ENCODE data around the gene LHB.
"Not testable (repeated sequence)": the region's sequence is repeated elsewhere in the genome, so short reads cannot be mapped to it uniquely, and the experiment has no call there.

The LHB gene

GRCh38 chr19:49036815-49037214 is 19.9 kb upstream of the LHB start, which contains the start of gene CGB1:
TSS of gene CGB1 (minus strand) at chr19:49036895. CDS start at chr19:49036711, 184 bp downstream.
- DNase-seq = not testable (repeated sequence)

DNA sequence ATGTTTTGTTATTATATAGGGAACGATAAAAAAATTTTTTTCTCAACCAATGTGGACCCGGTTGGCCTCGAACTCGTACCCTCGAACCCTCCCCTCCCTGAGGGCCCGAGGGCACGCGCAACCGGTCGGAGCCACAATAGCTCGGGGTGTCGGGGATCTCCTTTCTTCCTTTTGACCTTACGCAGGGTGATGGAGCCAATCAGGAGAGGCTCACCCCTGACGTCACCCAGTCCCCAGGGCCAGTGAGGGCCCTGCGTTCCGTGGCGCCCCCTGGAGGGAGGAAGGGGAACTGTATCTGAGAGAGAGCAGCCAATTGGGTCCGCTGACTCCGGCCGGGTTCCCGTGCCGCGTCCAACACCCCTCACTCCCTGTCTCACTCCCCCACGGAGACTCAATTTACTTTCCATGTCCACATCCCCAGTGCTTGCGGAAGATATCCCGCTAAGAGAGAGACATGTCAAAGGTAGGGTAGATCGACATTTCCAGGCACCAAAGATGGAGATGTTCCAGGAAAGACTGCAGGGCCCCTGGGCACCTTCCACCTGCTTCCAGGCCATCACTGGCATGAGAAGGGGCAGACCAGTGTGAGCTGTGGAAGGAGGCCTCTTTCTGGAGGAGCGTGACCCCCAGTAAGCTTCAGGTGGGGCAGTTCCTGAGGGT is 14.9 kb upstream of the LHB start, which contains the start of gene CGB2:
TSS of gene CGB2 (plus strand) at position 249 of the 660 bp plus-strand sequence. CDS start at position 455, 206 bp downstream.
- DNase-seq = peak; percentile 23

DNA sequence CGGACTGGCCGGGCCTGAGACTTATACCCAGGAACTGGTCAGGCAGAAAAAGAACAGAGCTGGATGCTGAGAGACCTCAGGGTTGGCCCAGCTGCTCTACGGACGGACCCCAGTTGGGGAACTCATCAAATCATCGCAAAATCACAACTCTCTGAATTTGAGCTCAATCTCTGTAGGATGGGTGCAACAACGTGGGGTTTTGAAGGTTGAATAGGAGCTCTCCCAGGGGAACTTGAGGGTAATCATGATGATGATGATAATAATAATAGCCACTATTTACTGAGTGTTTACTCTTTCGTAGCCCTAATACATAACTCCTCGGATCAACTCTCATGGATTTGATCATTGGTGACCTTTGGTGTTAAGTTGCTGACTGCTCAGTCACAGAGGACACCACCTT is 13.4 kb upstream of the LHB start:
- DNase-seq = not testable (repeated sequence)

DNA sequence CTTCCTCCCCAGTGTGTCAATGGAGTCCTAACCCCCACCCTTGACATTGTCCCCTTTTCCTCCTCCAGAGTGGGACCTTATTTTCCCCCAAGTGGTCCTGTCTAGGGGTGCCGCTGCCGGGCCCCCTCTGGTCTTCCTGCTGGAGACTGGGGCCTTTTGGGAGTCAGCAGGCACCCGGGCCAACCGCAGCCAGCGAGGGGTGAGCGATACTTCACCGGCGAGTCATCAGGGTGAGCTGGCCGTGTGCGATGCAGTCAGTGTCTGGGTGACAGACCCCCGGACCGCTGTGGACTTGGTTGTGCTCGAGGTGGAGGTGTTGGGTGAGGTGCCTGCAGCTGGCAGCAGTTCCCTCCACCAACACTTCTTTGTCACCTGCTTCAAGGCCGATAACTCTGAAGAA is 12.9 kb upstream of the LHB start:
- DNase-seq = not testable (repeated sequence)

DNA sequence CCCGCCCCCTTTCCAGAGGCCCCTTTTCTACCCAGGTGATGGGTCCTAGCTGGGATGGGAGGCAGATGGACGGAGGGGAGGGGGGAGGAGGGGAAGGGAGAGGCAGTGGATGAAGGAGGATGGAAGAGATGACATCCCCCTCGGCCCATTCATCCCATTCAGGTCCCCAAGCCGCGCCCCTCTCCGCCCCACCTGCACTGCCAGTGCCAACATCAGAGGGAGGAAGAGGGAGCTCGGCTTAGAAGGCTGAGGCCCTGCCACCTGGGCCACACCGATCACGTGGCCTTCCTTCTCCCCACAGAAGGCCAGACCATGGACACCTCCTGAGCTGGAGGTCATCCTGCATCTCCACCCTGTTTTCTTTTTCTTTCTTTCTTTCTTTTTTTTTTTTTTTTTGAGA is 11.8 kb upstream of the LHB start:
- not testable (repeated sequence) for DNase-seq

DNA sequence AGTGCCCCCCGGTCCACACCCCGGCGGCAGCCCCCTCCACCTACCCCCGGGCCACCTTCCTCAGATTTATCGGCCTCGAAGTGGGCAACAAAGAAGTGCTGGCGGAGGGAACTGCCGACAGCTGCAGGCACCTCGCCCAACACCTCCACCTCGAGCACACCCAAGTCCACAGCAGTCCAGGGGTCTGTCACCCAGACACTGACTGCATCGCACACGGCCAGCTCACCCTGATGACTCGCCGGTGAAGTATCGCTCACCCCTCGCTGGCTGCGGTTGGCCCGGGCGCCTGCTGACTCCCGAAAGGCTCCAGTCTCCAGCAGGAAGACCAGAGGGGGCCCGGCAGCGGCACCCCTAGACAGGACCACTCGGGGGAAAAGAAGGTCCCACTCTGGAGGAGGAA is 8.7 kb upstream of the LHB start:
- not testable (repeated sequence) for DNase-seq

DNA sequence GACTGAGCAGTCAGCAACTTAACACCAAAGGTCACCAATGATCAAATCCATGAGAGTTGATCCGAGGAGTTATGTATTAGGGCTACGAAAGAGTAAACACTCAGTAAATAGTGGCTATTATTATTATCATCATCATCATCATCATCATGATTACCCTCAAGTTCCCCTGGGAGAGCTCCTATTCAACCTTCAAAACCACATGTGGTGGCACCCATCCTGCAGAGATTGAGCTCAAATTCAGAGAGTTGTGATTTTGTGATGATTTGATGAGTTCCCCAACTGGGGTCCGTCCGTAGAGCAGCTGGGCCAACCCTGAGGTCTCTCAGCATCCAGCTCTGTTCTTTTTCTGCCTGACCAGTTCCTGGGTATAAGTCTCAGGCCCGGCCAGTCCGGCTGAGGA is 8.2 kb upstream of the LHB start:
- not testable (repeated sequence) for DNase-seq

- DNase-seq = not testable (repeated sequence)
These were observed 7.3 kb upstream of the LHB start, which contains the start of gene CGB3 for GRCh38 chr19:49024233-49024632. TSS of gene CGB3 (minus strand) at chr19:49024333. CDS start at chr19:49023971, 362 bp downstream.

DNA sequence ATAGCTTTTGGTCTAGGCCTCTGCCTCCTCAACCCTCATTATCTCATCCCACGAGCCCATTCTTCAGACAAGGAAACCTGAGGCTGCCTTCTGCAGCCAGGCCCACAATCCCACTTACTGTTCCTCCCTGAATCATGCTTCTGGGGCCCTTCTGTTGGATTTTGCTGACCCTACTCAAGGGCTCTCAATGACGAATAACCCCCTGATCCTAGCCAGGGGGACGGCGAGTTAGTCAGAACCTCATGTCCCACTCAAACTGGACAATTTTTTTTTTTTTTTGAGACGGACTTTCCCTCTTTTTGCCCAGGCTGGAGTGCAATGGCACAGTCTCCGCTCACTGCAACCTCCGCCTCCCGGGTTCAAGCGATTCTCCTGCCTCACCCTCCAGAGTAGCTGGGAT is 5.2 kb upstream of the LHB start:
- DNase-seq = no peak

GRCh38 chr19:49020931-49021895 is 4.3 kb upstream of the LHB start:
- DNase-seq = no peak

DNA sequence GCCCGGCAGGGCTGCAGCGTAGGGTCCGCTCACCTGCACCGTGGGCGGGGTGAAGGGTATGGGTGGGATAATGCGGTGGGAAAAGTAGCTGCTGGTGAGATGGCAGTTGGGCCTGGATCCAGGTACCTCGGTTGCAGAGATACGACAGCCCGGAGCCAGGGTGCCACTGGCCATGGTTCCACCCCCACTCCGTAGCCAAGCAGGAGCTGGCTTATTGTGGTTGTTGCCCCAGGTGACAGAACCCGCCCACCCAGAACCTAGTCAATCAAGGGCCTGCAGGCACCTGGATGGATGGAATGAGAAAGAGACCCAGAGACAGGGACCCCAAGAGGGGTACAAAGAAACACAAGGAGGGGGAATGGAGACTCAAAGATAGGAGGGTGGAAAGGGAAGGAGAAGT is 3.5 kb upstream of the LHB start:
- DNase-seq = no peak

DNA sequence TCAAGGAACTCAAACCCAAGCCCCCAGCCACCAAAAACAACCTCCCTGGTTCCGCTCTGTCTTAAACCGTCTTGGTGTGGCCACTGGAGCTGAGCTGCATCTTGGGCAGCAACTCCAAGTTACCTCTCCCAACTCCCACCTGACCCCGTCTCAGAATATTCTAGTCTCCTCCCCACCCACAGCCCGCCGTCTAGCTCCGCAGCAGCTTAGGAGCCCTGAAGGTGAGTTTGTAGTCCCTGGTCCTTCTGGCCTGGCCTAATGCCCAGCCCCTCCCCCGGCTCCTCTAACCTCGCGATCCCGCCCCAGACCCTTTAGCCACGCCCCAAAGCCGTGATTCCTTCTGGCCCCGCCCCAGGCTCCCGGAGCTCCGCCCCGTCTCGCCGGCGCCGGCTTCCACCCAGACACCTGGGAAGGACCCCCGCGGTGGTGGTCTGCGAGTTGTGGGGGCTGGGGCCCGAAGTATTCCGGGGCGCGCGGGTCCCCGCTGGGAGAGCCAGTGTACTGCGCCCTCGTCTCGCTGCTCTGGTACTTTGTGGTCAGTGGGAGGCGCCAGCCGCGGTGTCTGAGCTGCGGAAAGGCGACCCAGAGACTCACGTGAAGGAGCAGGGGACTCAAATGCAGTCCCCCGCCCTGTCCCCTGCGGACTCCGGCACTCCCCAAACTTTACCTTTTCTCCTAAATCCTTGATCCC is 2.5 kb upstream of the LHB start:
- peak; percentile 51 for DNase-seq

DNA sequence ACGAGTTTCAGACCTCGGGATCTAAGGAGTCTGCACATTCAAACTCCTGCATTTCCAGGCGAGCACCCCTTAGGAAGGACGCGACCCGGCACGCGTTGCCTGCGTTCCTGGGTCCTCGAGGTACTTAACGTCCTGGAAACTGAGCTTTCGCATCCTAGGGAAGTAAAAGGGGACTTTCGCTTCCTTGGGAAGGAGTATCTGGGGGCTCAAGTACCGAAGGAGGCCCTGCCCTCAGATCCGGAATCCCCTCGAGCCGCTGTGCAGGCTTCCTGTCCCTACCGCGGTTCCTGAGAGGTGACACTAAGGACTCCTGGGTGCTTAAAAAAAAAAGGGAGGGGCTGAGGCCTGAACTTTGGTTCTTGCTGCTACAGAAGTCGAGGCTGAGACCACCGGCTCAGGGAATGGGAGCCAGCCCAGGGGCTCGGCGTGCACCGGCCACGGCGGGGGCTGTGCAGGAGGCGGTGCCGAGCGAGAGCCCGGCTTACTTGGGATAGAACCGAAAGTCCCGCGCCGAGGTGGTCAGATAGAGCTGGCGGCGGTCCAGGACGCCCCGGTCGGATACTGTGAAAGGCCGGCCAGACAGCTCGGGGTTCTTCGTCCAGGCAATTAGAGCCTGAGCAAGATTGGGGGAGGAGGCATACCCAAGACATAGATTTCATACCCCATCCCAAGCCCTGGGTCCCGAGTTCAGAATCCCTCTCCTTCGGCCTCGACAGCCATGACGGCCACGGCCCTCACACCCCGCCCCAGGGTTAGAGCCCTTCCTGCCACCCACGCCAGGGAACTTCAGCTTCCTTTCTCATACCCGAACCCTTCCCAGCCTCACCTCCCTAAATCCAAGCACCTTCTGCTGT is 1.7 kb upstream of the LHB start:
- DNase-seq = not testable (repeated sequence)

DNA sequence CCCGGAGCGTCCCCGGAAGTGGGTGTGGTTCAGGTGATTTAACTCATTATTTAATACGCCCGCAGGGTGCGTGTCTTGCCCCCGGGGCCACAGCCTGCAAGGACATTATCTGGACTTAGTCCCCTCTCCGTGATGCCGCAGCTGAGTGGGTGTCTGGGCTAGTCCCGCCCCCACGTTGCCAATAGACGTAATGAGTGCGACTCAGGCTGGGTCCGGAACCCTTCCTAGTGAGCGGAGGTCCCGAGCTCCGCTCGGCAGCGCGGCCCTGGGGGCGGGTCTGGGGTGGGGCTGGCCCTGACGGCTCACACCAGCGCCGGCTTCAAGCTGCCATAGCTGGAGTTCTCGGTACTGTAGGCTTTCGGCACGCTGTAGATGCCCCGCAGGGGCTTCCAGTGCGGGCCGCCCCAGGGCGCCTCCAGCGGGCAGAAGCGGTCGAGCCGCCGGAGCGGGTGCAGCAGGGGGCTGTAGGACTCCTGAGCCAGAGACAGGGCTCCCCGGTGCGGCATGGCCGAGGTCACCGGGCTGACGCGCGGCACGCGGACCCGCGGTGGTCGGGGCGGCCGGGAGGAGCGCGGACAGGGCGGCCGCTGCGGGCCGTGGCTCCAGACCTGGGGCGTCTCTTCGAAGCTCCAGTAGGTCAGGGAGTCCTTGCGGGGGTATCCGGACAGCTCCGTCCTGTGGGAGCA is 918 bp upstream of the LHB start:
- DNase-seq = peak; percentile 47

DNA sequence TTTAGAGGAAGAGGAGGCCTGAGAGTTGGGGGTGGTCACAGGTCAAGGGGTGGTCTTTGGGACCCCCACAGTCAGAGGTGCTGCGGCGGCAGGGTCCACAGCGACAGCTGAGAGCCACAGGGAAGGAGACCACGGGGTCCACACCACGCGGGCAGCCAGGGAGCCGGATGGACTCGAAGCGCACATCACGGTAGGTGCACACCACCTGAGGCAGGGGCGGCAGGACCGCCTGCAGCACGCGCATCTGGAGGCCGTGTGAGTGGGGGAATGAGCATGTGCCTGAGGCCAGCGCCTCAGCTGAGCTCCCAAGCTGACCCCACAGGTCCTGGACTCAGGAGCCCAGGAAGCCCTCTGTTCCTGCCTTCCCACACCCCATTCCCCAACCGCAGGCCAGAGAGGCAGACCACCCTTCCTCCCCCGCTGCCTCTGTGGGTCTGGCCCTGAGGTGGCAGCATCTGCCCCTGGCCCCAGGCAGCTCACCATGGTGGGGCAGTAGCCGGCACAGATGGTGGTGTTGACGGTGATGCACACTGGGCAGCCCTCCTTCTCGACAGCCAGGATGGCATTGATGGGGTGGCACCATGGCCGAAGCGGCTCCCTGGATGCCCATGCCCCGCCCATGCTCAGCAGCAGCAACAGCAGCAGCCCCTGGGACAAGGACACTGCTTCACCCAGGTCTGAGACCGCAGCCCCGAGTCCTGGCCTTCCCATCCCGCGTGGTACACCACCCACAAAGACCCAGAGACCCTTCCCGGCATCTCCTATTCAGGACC is 638 bp downstream of the LHB start:
- no peak for DNase-seq

DNA sequence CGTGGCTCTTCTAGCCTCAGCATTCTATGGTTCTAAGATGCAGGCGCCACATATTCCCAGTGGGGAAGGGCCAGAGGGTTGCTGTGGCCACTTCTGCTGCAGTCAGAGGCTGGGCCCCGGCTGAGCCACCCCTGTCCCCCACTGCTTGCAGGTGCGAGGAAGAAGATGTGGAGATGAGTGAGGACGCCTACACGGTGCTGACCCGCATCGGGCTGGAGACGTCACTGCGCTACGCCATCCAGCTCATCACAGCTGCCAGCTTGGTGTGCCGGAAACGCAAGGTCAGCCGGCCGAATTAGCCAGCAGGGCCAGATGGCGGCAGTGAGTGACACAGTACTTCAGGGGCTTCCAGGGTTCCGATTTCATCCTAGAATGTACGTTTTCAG is 2.0 kb downstream of the LHB start:
- DNase-seq = no peak

DNA sequence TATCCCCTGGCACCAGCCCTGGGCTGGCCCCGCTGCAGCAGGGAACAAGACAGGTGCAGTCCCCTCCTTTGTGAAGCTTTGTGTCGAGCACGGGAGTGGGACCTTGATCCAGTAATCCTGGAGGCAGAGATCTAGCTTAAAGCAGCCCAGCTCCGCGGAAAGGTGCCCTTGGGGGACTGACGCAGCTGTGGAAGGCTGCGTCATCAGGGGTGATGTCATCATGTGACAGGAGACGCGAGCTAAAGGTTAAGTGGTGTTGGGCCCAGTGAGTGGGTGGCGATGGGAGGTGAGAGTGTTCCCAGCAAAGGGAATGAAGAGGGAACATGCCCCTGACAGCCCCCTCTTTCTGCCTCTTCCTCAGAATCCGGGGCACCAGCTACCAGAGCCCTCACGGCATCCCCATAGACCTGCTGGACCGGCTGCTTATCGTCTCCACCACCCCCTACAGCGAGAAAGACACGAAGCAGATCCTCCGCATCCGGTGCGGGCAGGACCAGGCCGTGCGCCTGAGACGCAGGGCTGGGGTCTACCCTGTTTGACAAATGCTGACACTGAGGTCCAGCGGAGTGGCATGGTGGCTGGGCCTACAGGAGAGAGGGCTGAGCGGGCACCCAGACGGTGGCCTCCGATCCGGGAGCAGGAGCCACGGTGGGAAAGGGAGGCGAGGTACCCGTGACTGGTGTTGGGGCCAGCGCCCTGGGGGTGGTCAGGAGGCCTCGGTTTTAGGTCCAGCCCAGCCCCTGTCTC is 2.6 kb downstream of the LHB start:
- DNase-seq = no peak

- no peak for DNase-seq
These were observed 5.7 kb downstream of the LHB start for GRCh38 chr19:49011194-49011593.

- no peak for DNase-seq
These were observed 6.4 kb downstream of the LHB start for GRCh38 chr19:49010453-49010852.

DNA sequence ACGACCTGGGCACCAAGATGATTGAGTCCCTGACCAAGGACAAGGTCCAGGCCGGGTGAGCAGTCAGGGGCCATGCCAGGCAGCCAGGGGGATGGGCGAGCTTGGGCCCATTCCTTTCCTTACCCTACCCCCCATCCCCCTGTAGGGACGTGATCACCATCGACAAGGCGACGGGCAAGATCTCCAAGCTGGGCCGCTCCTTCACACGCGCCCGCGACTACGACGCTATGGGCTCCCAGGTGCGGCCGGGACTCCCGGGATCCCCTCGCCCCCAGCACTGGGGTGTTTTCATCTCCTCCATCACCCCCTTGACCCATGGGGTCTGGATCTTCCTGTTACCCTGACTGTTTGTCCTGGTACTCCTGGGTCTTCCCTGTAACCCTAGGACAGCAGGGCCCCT is 7.1 kb downstream of the LHB start:
- DNase-seq = no peak
